Astrocyte (in vitro differentiated cells and primary cell): ENCODE measurements around the gene EPS8L3. TPM values are rescaled to one million over a fixed set of nuclear protein-coding genes. Genes with fewer than 3 reads are reported as not detected.

Source experiments
- DNase-seq: peaks from one replicate; pipeline ENCODE4 v3.0.0-alpha.2; 2010; ENCODE audit warnings: low read depth
- FAIRE-seq: peaks from 2 replicates; lab custom pipeline; 2011; peaks lifted over from hg19 to GRCh38; lab: Jason Lieb, UNC
- H2AFZ ChIP-seq: 2 replicates; pipeline ENCODE4 v1.6.0; 2012; ENCODE audit warnings: low read depth, low read length, inconsistent platforms
- H3K27ac ChIP-seq: 2 replicates; pipeline ENCODE4 v1.5.1; 2011; ENCODE audit warnings: low read depth, low read length, inconsistent platforms
- H3K27me3 ChIP-seq: 2 replicates; pipeline ENCODE4 v1.6.0; 2011; ENCODE audit warnings: low read length, inconsistent platforms; ENCODE audit not compliant: insufficient read depth
- H3K36me3 ChIP-seq: 2 replicates; pipeline ENCODE4 v1.5.1; 2011; ENCODE audit warnings: low read length, inconsistent platforms; ENCODE audit not compliant: insufficient read depth
- H3K4me1 ChIP-seq: 2 replicates; pipeline ENCODE4 v1.5.1; 2011; ENCODE audit warnings: low read length, inconsistent platforms; ENCODE audit not compliant: insufficient read depth
- H3K4me2 ChIP-seq: 2 replicates; pipeline ENCODE4 v1.6.0; 2012; ENCODE audit warnings: low read length, inconsistent platforms
- H3K4me3 ChIP-seq: 2 replicates; pipeline ENCODE4 v1.5.1; 2011; ENCODE audit warnings: low read depth, mild to moderate bottlenecking, low read length, inconsistent platforms; ENCODE audit not compliant: insufficient read depth
- H3K79me2 ChIP-seq: 2 replicates; pipeline ENCODE4 v1.6.0; 2012; ENCODE audit warnings: mild to moderate bottlenecking, low read length, inconsistent platforms; ENCODE audit not compliant: insufficient read depth
- H3K9ac ChIP-seq: 2 replicates; pipeline ENCODE4 v1.6.0; 2012; ENCODE audit warnings: mild to moderate bottlenecking, low read length, inconsistent platforms
- H3K9me3 ChIP-seq: 2 replicates; pipeline ENCODE4 v1.5.1; 2012; ENCODE audit warnings: low read depth, mild to moderate bottlenecking, low read length, inconsistent platforms; ENCODE audit not compliant: insufficient read depth
- H4K20me1 ChIP-seq: 2 replicates; pipeline ENCODE4 v1.6.0; 2012; ENCODE audit warnings: low read length, inconsistent platforms; ENCODE audit not compliant: insufficient read depth
- H3K27ac Mint-ChIP-seq: one replicate; pipeline ENCODE4 v1.8.0; 2021; ENCODE audit warnings: mild to moderate bottlenecking, mixed read lengths; ENCODE audit not compliant: unreplicated experiment
- H3K27me3 Mint-ChIP-seq: one replicate; pipeline ENCODE4 v1.8.0; 2021; ENCODE audit warnings: low read depth, mixed read lengths; ENCODE audit not compliant: unreplicated experiment
- H3K36me3 Mint-ChIP-seq: one replicate; pipeline ENCODE4 v1.8.0; 2021; ENCODE audit warnings: low read depth, mixed read lengths; ENCODE audit not compliant: unreplicated experiment
- H3K4me1 Mint-ChIP-seq: one replicate; pipeline ENCODE4 v1.8.0; 2021; ENCODE audit warnings: low read depth, mixed read lengths; ENCODE audit not compliant: unreplicated experiment
- H3K4me3 Mint-ChIP-seq: one replicate; pipeline ENCODE4 v1.8.0; 2021; ENCODE audit warnings: mild to moderate bottlenecking, moderate library complexity, mixed read lengths; ENCODE audit not compliant: unreplicated experiment
- H3K9me3 Mint-ChIP-seq: one replicate; pipeline ENCODE4 v1.8.0; 2021; ENCODE audit warnings: mild to moderate bottlenecking, mixed read lengths; ENCODE audit not compliant: unreplicated experiment
- CTCF ChIP-seq: IDR thresholded peaks from 2 replicates; pipeline ENCODE4 v1.5.1; 2011; ENCODE audit warnings: low read depth, mild to moderate bottlenecking, inconsistent platforms, low read length, moderate library complexity; ENCODE audit not compliant: insufficient read depth
- EZH2 ChIP-seq: IDR thresholded peaks from 2 replicates; pipeline ENCODE4 v1.6.1; 2012; ENCODE audit warnings: mild to moderate bottlenecking, low read length, inconsistent platforms; ENCODE audit not compliant: insufficient read depth
- total RNA-seq: library from RNA; stranded (reverse); gene quantifications from 2 replicates; pipeline ENCODE4 v1.2.1, GENCODE V29; 2021

Gene EPS8L3
- total RNA-seq, 1 donor from 2014 or later, result not detected

- Histone ChIP-seq H3K4me2 (no peak overlapping the region), H3K36me3 (no peaks in the 10 kb centered on the region), H3K9me3 (no peaks in the 10 kb centered on the region), H3K27me3 (no peaks in the 10 kb centered on the region), H3K4me3 (no peak overlapping the region), H3K27ac (no peak overlapping the region), H4K20me1 (no peaks in the 10 kb centered on the region), H3K9ac (no peak overlapping the region), H3K4me1 (no peaks in the 10 kb centered on the region), H3K79me2 (no peaks in the 10 kb centered on the region), H2AFZ (no peak overlapping the region)
- Mint-ChIP-seq H3K9me3 (peaks cover 6% of the 10 kb centered on the region), H3K36me3 (no peaks in the 10 kb centered on the region), H3K27ac (no peak overlapping the region), H3K4me3 (no peak overlapping the region), H3K4me1 (no peaks in the 10 kb centered on the region), H3K27me3 (peaks cover 2% of the 10 kb centered on the region)
- TF ChIP-seq EZH2, result no peak
- TF ChIP-seq CTCF, result no peak
- DNase-seq (no peak), FAIRE-seq (no peak)
These were observed 38.8 kb downstream of the EPS8L3 start for GRCh38 chr1:109724933-109725332.

GRCh38 chr1:109722908-109723691 lies 40.6 kb downstream of the EPS8L3 start:
- Histone ChIP-seq H2AFZ (no peak overlapping the region), H3K4me1 (peaks cover 6% of the 10 kb centered on the region), H3K9ac (no peak overlapping the region), H3K79me2 (no peaks in the 10 kb centered on the region), H3K9me3 (no peaks in the 10 kb centered on the region), H3K27me3 (no peaks in the 10 kb centered on the region), H3K4me3 (no peak overlapping the region), H3K4me2 (no peak overlapping the region), H4K20me1 (no peaks in the 10 kb centered on the region), H3K36me3 (no peaks in the 10 kb centered on the region), H3K27ac (no peak overlapping the region)
- Mint-ChIP-seq H3K27ac (no peak overlapping the region), H3K4me3 (no peak overlapping the region), H3K27me3 (peaks cover 2% of the 10 kb centered on the region), H3K9me3 (peaks cover 6% of the 10 kb centered on the region), H3K4me1 (peaks cover 4% of the 10 kb centered on the region), H3K36me3 (no peaks in the 10 kb centered on the region)
- TF ChIP-seq EZH2 (no peak), CTCF (no peak)
- DNase-seq (peak; percentile 4), FAIRE-seq (no peak)

- peaks cover 9% of the 10 kb centered on the region for H3K27me3 Mint-ChIP-seq
- TF ChIP-seq EZH2 (no peak), CTCF (no peak)
These were observed 41.8 kb downstream of the EPS8L3 start for GRCh38 chr1:109721971-109722370.

More at GRCh38 chr1:109721971-109722370, 41.8 kb downstream of the EPS8L3 start:
- Mint-ChIP-seq H3K36me3 (no peaks in the 10 kb centered on the region), H3K4me1 (peaks cover 4% of the 10 kb centered on the region), H3K9me3 (peaks cover 5% of the 10 kb centered on the region), H3K4me3 (no peak overlapping the region), H3K27ac (no peak overlapping the region)
- Histone ChIP-seq H3K4me1 (peaks cover 6% of the 10 kb centered on the region), H3K4me3 (no peak overlapping the region), H3K27ac (no peak overlapping the region), H3K36me3 (no peaks in the 10 kb centered on the region), H3K9me3 (no peaks in the 10 kb centered on the region), H3K4me2 (no peak overlapping the region), H2AFZ (no peak overlapping the region), H4K20me1 (no peaks in the 10 kb centered on the region), H3K27me3 (no peaks in the 10 kb centered on the region), H3K9ac (no peak overlapping the region), H3K79me2 (no peaks in the 10 kb centered on the region)
- DNase-seq (no peak), FAIRE-seq (no peak)
